ENCODE measurements around the gene METTL1.

DNA sequence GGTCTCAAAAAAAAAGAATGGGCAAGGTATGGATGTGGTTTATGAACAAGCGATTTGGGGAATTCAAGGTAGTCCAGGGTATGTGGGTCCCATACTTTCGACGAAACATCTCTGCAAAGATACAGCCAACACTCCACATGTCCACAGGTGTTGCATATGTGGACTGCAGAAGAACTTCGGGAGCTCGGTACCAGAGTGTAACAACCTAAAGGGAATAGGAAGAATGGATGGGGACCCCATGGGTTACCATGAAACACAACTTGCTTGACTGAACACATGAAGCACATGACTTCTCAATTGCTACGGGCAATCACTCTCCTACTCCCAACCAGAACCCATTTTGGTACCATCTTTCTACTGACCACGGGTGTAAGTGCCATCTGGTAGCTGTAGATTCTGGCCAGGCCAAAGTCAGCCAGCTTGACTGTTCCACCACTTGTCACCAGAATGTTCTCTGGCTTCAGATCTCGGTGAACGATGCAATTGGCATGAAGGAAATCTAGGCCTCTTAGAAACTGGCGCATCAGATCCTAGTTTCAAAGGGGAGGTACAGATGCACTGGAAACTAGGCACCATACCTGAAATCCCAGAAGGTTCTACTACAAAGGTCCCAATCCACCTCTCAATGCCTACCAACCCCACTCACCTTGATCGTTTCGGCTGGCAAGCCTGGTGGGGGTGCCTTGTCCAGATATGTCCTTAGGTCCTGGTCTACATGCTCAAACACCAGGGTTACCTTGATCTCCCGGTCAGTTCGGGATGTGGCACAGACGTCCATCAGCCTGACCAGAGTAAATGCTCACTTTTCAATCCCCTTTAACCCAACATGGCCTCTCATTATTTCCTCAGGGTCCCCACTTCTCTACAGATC, 21.1 kb downstream of the METTL1 start:
- TF ChIP-seq, protein P1, sequence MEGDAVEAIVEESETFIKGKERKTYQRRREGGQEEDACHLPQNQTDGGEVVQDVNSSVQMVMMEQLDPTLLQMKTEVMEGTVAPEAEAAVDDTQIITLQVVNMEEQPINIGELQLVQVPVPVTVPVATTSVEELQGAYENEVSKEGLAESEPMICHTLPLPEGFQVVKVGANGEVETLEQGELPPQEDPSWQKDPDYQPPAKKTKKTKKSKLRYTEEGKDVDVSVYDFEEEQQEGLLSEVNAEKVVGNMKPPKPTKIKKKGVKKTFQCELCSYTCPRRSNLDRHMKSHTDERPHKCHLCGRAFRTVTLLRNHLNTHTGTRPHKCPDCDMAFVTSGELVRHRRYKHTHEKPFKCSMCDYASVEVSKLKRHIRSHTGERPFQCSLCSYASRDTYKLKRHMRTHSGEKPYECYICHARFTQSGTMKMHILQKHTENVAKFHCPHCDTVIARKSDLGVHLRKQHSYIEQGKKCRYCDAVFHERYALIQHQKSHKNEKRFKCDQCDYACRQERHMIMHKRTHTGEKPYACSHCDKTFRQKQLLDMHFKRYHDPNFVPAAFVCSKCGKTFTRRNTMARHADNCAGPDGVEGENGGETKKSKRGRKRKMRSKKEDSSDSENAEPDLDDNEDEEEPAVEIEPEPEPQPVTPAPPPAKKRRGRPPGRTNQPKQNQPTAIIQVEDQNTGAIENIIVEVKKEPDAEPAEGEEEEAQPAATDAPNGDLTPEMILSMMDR (IDR thresholded peaks at IDR 0.05; ENCODE audit: insufficient read depth, low read length, poor library complexity, severe bottlenecking) = no peak
- no peak for TF ChIP-seq EZH2phosphoT487 (conservative IDR thresholded peaks at IDR 0.05; ENCODE audit: low read length)

Measured in SU-DHL-6 (cell line).